Subcutaneous abdominal adipose tissue (tissue), 5 donors: ENCODE measurements around the gene PCGF6.

Source experiments
- H3K27ac ChIP-seq: one replicate; pipeline ENCODE4 v1.7.0; 2013; ENCODE audit warnings: low read depth, mild to moderate bottlenecking, inconsistent platforms, low read length, moderate library complexity
- H3K27me3 ChIP-seq, 5 donors: one replicate each; pipeline ENCODE4 v1.7.0; 2013; ENCODE audit warnings: low read length in 5 of 5, inconsistent platforms in 1 of 5; ENCODE audit not compliant: control insufficient read depth in 5 of 5, insufficient read depth in 4 of 5
- H3K36me3 ChIP-seq, 5 donors: one replicate each; pipeline ENCODE4 v1.7.0; 2013; ENCODE audit warnings: low read length in 5 of 5; ENCODE audit not compliant: control insufficient read depth in 5 of 5, insufficient read depth in 5 of 5
- H3K4me1 ChIP-seq, 5 donors: one replicate each; pipeline ENCODE4 v1.7.0; 2013; ENCODE audit warnings: low read length in 5 of 5, mild to moderate bottlenecking in 3 of 5, moderate library complexity in 1 of 5; ENCODE audit not compliant: control insufficient read depth in 5 of 5, insufficient read depth in 5 of 5
- H3K4me3 ChIP-seq, 5 donors: one replicate each; pipeline ENCODE4 v1.7.0; 2013; ENCODE audit warnings: low read length in 5 of 5, low read depth in 1 of 5
- H3K9ac ChIP-seq, 5 donors: one replicate each; pipeline ENCODE4 v1.7.0; 2013; ENCODE audit warnings: low read length in 5 of 5, mild to moderate bottlenecking in 4 of 5, moderate library complexity in 3 of 5
- H3K9me3 ChIP-seq, 5 donors: one replicate each; pipeline ENCODE4 v1.7.0; 2013; ENCODE audit warnings: low read length in 5 of 5; ENCODE audit not compliant: control insufficient read depth in 5 of 5
- donor health status: healthy.
- donor health status: healthy.
- donor health status: healthy.
- donor health status: healthy.
- donor health status: healthy.

The PCGF6 gene

GRCh38 chr10:103350517-103351260, at the start of gene PCGF6:
Gene PCGF6 (minus strand): TSS chr10:103351140. CDS start chr10:103351066, 74 bp downstream.
- no peaks in the 10 kb centered on the region for H3K27me3 ChIP-seq
- peaks cover 0 to 11% (median 8%) of the 10 kb centered on the region in 5 donors for H3K4me1 ChIP-seq
- peaks cover 11 to 19% (median 18%) of the 10 kb centered on the region in 5 donors for H3K36me3 ChIP-seq
- no peaks in the 10 kb centered on the region for H3K9me3 ChIP-seq
- peak within 1 kb of the TSS; percentile 82 for H3K27ac ChIP-seq
- peak within 1 kb of the TSS; percentile 63 to 90 (median 88) for H3K9ac ChIP-seq
- peak within 1 kb of the TSS; percentile 72 to 80 (median 76) for H3K4me3 ChIP-seq

GRCh38 chr10:103397191-103397825, 46.4 kb upstream of the PCGF6 start:
- Histone ChIP-seq H3K36me3 (peaks cover 9 to 42% (median 28%) of the 10 kb centered on the region in 5 donors), H3K27me3 (no peaks in the 10 kb centered on the region), H3K27ac (peak overlapping the region; percentile 92), H3K4me3 (peak overlapping the region; percentile 86 to 99 (median 94)), H3K9ac (peak overlapping the region; percentile 87 to 97 (median 90)), H3K9me3 (no peaks in the 10 kb centered on the region), H3K4me1 (peaks cover 5 to 36% (median 34%) of the 10 kb centered on the region in 5 donors)

GRCh38 chr10:103396789-103397087, 45.8 kb upstream of the PCGF6 start:
- H3K9ac ChIP-seq = peak overlapping the region; percentile 87 to 97 (median 90)
- H3K36me3 ChIP-seq = peaks cover 9 to 42% (median 24%) of the 10 kb centered on the region in 5 donors
- peaks cover 5 to 36% (median 34%) of the 10 kb centered on the region in 5 donors for H3K4me1 ChIP-seq
- no peaks in the 10 kb centered on the region for H3K9me3 ChIP-seq
- no peaks in the 10 kb centered on the region for H3K27me3 ChIP-seq
- peak overlapping the region; percentile 92 for H3K27ac ChIP-seq
- H3K4me3 ChIP-seq = peak overlapping the region; percentile 86 to 99 (median 94)

- peaks cover 10 to 43% (median 25%) of the 10 kb centered on the region in 5 donors for H3K36me3 ChIP-seq
- H3K4me1 ChIP-seq = peaks cover 5 to 36% (median 34%) of the 10 kb centered on the region in 5 donors
- peak within 1 kb of the TSS; percentile 92 for H3K27ac ChIP-seq
Measured at GRCh38 chr10:103396067-103396788, 45.3 kb upstream of the PCGF6 start, which contains the start of the genes ATP5MK and PDCD11. Gene ATP5MK (minus strand): TSS chr10:103396475. CDS start chr10:103392457, 4,018 bp downstream. Gene PDCD11 (plus strand): TSS chr10:103396626. CDS start chr10:103398427, 1,801 bp downstream.

GRCh38 chr10:103395754-103396066, 44.8 kb upstream of the PCGF6 start:
- no peaks in the 10 kb centered on the region for H3K27me3 ChIP-seq
- peaks cover 5 to 36% (median 34%) of the 10 kb centered on the region in 5 donors for H3K4me1 ChIP-seq
- peak overlapping the region; percentile 88 to 97 (median 94) for H3K9ac ChIP-seq
- H3K4me3 ChIP-seq = peak overlapping the region; percentile 86 to 99 (median 96)
- H3K36me3 ChIP-seq = peaks cover 15 to 45% (median 27%) of the 10 kb centered on the region in 5 donors
- H3K27ac ChIP-seq = peak overlapping the region; percentile 92
- no peaks in the 10 kb centered on the region for H3K9me3 ChIP-seq

More at GRCh38 chr10:103396067-103396788, 45.3 kb upstream of the PCGF6 start, which contains the start of the genes ATP5MK and PDCD11:
- peak within 1 kb of the TSS; percentile 86 to 99 (median 96) for H3K4me3 ChIP-seq
- H3K9me3 ChIP-seq = no peaks in the 10 kb centered on the region
- H3K27me3 ChIP-seq = no peaks in the 10 kb centered on the region
- peak within 1 kb of the TSS; percentile 88 to 97 (median 94) for H3K9ac ChIP-seq

- H3K27ac ChIP-seq = no peak overlapping the region
- no peaks in the 10 kb centered on the region for H3K9me3 ChIP-seq
- H3K4me1 ChIP-seq = peaks cover 5 to 36% (median 34%) of the 10 kb centered on the region in 5 donors
- no peak overlapping the region for H3K9ac ChIP-seq
- peaks cover 12 to 44% (median 24%) of the 10 kb centered on the region in 5 donors for H3K36me3 ChIP-seq
- no peaks in the 10 kb centered on the region for H3K27me3 ChIP-seq
- H3K4me3 ChIP-seq = no peak overlapping the region
Measured at GRCh38 chr10:103394180-103394579, 43.2 kb upstream of the PCGF6 start.

- Histone ChIP-seq H3K9me3 (no peaks in the 10 kb centered on the region), H3K4me1 (no peaks in the 10 kb centered on the region), H3K9ac (no peak overlapping the region), H3K4me3 (no peak overlapping the region), H3K36me3 (peaks cover 24 to 56% (median 28%) of the 10 kb centered on the region in 5 donors), H3K27me3 (no peaks in the 10 kb centered on the region), H3K27ac (no peak overlapping the region)
Measured at GRCh38 chr10:103382769-103383168, 31.8 kb upstream of the PCGF6 start.

GRCh38 chr10:103374263-103374662, 23.3 kb upstream of the PCGF6 start:
- peaks cover 0 to 3% (median under 1%) of the 10 kb centered on the region in 5 donors for H3K4me1 ChIP-seq
- H3K27me3 ChIP-seq = no peaks in the 10 kb centered on the region
- no peak overlapping the region for H3K9ac ChIP-seq
- no peaks in the 10 kb centered on the region for H3K9me3 ChIP-seq
- H3K36me3 ChIP-seq = peaks cover 14 to 41% (median 28%) of the 10 kb centered on the region in 5 donors
- H3K4me3 ChIP-seq = no peak overlapping the region
- no peak overlapping the region for H3K27ac ChIP-seq

GRCh38 chr10:103373544-103373943, 22.6 kb upstream of the PCGF6 start:
- peaks cover 14 to 37% (median 28%) of the 10 kb centered on the region in 5 donors for H3K36me3 ChIP-seq
- H3K27ac ChIP-seq = no peak overlapping the region
- no peaks in the 10 kb centered on the region for H3K9me3 ChIP-seq
- no peak overlapping the region for H3K9ac ChIP-seq
- H3K4me1 ChIP-seq = peaks cover 0 to 10% (median 8%) of the 10 kb centered on the region in 5 donors
- H3K27me3 ChIP-seq = no peaks in the 10 kb centered on the region
- H3K4me3 ChIP-seq = no peak overlapping the region
